Measurements from ENCODE around the gene SHISA9. TPM values are rescaled to one million over a fixed set of nuclear protein-coding genes. Genes with fewer than 3 reads are reported as not detected.

The SHISA9 gene
- total and polyA plus RNA-seq, 7 donors, result 0.01 to 0.97 (median 0.07) TPM

- no peak overlapping the region for H3K4me3 ChIP-seq
- H3K27ac ChIP-seq, result no peak overlapping the region
- H3K27me3 ChIP-seq (ENCODE audit: insufficient read depth in 3 of 3, low read length in 2 of 3), result no peaks in the 10 kb centered on the region
- no peak for TF ChIP-seq CTCF (IDR thresholded peaks at IDR 0.05)
- ATAC-seq, result no peak
- intact Hi-C loops (cut with DNase I), result no loop called here
- H3K36me3 ChIP-seq (ENCODE audit: insufficient read depth in 1 of 2, low read depth in 1 of 2), result no peaks in the 10 kb centered on the region
- H3K4me1 ChIP-seq, result no peaks in the 10 kb centered on the region
- H3K9me3 ChIP-seq, result no peaks in the 10 kb centered on the region
- DNase-seq, result no peak
- WGBS, 3 donors, result 58 to 69% (median 65%) methylated on average over 5 of the region's 5 CpGs
These were observed 140.4 kb downstream of the SHISA9 start for GRCh38 chr16:13041646-13042290.

- intact Hi-C loops (cut with DNase I), result no loop called here
- Histone ChIP-seq H3K9me3 (no peaks in the 10 kb centered on the region), H3K4me3 (no peak overlapping the region), H3K36me3 (ENCODE audit: insufficient read depth in 1 of 2, low read depth in 1 of 2) (no peaks in the 10 kb centered on the region), H3K27ac (no peak overlapping the region), H3K4me1 (no peaks in the 10 kb centered on the region), H3K27me3 (ENCODE audit: insufficient read depth in 3 of 3, low read length in 2 of 3) (no peaks in the 10 kb centered on the region)
- no peak for DNase-seq
- TF ChIP-seq CTCF (IDR thresholded peaks at IDR 0.05), result no peak
- ATAC-seq, result no peak
These were observed 140.9 kb downstream of the SHISA9 start for GRCh38 chr16:13042291-13042685.

GRCh38 chr16:13046061-13046821, 144.8 kb downstream of the SHISA9 start:
- ATAC-seq, result no peak
- Histone ChIP-seq H3K36me3 (ENCODE audit: insufficient read depth in 1 of 2, low read depth in 1 of 2) (no peaks in the 10 kb centered on the region), H3K4me3 (no peak overlapping the region), H3K4me1 (no peaks in the 10 kb centered on the region), H3K27ac (no peak overlapping the region), H3K9me3 (peaks cover 8% of the 10 kb centered on the region), H3K27me3 (ENCODE audit: insufficient read depth in 3 of 3, low read length in 2 of 3) (no peaks in the 10 kb centered on the region)
- DNase-seq, result no peak
- no peak for TF ChIP-seq CTCF (IDR thresholded peaks at IDR 0.05)
- intact Hi-C loops (cut with DNase I), result no loop called here
- 76 to 85% (median 76%) methylated on average over 3 of the region's 3 CpGs for WGBS, 3 donors

GRCh38 chr16:13047276-13047675, 145.9 kb downstream of the SHISA9 start:
- H3K36me3 ChIP-seq (ENCODE audit: insufficient read depth in 1 of 2, low read depth in 1 of 2), result no peaks in the 10 kb centered on the region
- intact Hi-C loops (cut with DNase I), result no loop called here
- no peak for TF ChIP-seq CTCF (IDR thresholded peaks at IDR 0.05)
- H3K27ac ChIP-seq, result no peak overlapping the region
- H3K27me3 ChIP-seq (ENCODE audit: insufficient read depth in 3 of 3, low read length in 2 of 3), result no peaks in the 10 kb centered on the region
- H3K4me1 ChIP-seq, result no peaks in the 10 kb centered on the region
- ATAC-seq, result no peak
- 17 to 63% (median 55%) methylated on average over 1 of the region's 1 CpG for WGBS, 3 donors
- peaks cover 8% of the 10 kb centered on the region for H3K9me3 ChIP-seq
- H3K4me3 ChIP-seq, result no peak overlapping the region
- no peak for DNase-seq
